Esophagus squamous epithelium (tissue), 4 donors: Measurements from ENCODE around the gene FLVCR1.

Experiments
- CTCF ChIP-seq, 6 experiments: fragments of 450-650 bp in 4 of 6; fragments of 200-600 bp in 2 of 6; sonication (generic) in 2 of 6; IDR thresholded peaks; one replicate each; pipeline ENCODE4 v1.5.1; 2016 to 2019; ENCODE audit warnings: antibody characterized with exemption in 6 of 6, mild to moderate bottlenecking in 4 of 6, moderate library complexity in 4 of 6
- POLR2A ChIP-seq, 4 donors: fragments of 450-650 bp; IDR thresholded peaks; one replicate each; pipeline ENCODE4 v1.6.1; 2017; ENCODE audit warnings: antibody characterized with exemption in 4 of 4, mild to moderate bottlenecking in 4 of 4, moderate library complexity in 3 of 4

DNA sequence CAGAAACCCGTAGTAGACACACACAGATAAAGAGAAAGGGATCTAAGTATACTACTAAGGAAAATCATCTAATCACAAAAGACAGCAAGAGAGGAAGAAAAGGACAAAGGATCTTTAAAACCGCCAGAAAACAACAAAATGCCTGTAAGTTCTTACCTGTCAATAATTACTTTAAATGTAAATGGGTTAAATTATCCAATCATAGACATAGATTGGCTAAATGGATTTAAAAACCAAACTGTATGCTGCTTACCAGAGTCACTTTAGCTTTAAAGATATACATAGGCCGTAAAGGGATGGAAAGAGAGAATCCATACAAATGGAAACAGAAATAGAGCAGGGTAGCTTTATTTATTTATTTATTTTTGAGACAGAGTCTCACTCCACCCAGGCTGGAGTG is 44.0 kb downstream of the FLVCR1 start:
- TF ChIP-seq CTCF (IDR thresholded peaks at IDR 0.05) (no peak), POLR2A (IDR thresholded peaks at IDR 0.05) (no peak)
